HUES6 (cell line): Measurements from ENCODE around the gene CFAP65.

ENCODE experiments used
- H3K27ac ChIP-seq: 2 replicates; pipeline ENCODE4 v1.7.0; 2013; ENCODE audit warnings: low read depth, mild to moderate bottlenecking, low read length, inconsistent platforms
- H3K27me3 ChIP-seq: 2 replicates; pipeline ENCODE4 v1.6.1; 2013; ENCODE audit warnings: low read length; ENCODE audit not compliant: control insufficient read depth, insufficient read depth
- H3K36me3 ChIP-seq: 2 replicates; pipeline ENCODE4 v1.6.1; 2013; ENCODE audit warnings: low read length; ENCODE audit not compliant: control insufficient read depth, insufficient read depth
- H3K4me1 ChIP-seq: 2 replicates; pipeline ENCODE4 v1.6.1; 2013; ENCODE audit warnings: low read length; ENCODE audit not compliant: control insufficient read depth, insufficient read depth
- H3K4me3 ChIP-seq: 2 replicates; pipeline ENCODE4 v1.5.1; 2013; ENCODE audit warnings: low read depth, low read length
- H3K9ac ChIP-seq: one replicate; pipeline ENCODE4 v1.6.1; 2013; ENCODE audit warnings: mild to moderate bottlenecking, low read length
- H3K9me3 ChIP-seq: 2 replicates; pipeline ENCODE4 v1.6.1; 2013; ENCODE audit warnings: low read depth, low read length; ENCODE audit not compliant: control insufficient read depth, insufficient read depth

The CFAP65 gene

DNA sequence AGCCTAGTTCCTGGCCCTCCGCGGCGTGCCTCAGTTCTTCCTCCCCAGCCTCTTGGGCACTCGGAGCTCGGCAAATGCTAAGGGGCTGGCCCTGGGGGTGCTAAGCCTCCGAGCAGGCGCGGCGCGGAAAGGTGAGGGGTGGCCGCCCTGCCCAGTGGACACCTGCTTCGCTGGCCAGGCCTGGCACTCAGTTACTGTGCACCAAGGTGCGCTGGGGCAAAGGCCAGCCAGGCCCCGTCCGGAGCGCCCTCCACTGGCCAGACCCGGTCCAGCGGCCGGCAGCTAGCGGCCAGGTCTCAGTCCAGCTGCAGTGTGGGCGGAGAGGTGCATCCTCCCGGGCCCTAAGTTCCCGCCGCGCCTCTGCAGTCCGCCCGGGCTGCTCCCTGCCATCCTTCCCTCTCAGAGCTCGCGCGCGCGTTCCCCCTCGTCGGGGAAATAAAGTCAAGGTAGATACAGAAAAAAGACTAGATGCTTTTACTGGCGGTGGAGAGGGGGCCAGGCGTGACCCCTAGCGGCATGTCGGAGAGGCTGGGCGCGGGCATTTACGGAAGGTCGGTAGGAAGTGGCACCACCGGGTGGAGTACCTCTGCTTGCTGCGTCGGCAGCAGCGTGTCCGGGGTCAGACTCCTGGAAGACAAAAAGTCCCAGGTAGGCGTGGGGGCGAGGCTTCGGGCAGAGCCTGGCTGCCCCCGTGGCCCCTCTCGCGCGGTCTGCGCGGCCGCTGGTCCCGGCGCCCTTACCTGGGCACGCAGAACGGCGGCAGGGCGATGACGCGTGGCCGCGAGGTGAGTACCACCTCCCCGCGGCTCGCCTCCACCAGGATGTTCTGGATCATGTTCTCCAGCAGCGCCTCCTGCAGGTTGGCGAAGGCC, 38.7 kb downstream of the CFAP65 start:
- H3K27me3 ChIP-seq: peaks cover 97% of the 10 kb centered on the region
- no peak overlapping the region for H3K27ac ChIP-seq
- no peaks in the 10 kb centered on the region for H3K36me3 ChIP-seq
- no peaks in the 10 kb centered on the region for H3K9me3 ChIP-seq
- peak overlapping the region; percentile 62 for H3K4me3 ChIP-seq
- H3K4me1 ChIP-seq: peaks cover 36% of the 10 kb centered on the region
- H3K9ac ChIP-seq: no peak overlapping the region

DNA sequence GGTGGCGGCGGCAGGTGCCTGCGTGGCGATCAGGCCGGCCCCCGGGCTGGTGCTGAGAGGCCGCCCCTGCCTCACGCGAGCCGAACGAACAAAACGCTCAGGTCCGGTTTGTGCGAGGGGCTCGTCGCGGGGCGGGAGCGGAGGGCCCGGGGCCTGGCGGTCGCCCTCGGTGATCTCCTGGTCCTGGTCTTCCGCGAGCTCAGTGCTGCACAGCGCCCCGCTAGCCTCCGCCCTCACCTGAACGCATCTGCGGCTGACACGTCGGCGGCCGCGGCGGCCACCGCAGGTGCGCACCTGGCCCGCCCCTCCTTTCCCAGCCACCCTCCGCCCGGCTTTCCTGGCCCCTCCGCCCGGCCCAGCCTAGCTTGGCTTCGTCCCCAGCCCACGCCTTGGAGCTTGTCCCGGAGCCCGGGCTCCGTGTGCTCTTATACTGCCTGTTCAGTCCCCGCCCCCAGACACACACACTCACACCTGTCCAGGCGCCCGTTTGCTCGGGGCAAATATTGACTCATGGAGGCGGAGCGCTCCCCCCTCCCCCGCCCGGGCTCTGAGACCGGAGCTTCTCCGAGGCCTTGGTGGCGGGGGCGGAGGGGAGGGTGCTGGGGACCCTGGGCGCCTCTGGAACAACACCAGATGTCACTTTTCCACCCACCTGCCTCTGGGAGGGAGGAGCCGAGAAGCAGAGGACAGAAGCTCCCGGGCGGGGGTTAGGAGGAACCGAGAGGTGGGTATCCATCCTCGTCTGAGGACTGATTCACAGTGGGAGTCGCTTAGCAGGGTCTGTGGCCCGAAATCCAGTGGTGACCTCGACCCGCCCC, 39.5 kb downstream of the CFAP65 start:
- Histone ChIP-seq H3K4me3 (peak overlapping the region; percentile 62), H3K27me3 (peaks cover 97% of the 10 kb centered on the region), H3K9me3 (no peaks in the 10 kb centered on the region), H3K36me3 (no peaks in the 10 kb centered on the region), H3K9ac (no peak overlapping the region), H3K27ac (no peak overlapping the region), H3K4me1 (peaks cover 36% of the 10 kb centered on the region)

DNA sequence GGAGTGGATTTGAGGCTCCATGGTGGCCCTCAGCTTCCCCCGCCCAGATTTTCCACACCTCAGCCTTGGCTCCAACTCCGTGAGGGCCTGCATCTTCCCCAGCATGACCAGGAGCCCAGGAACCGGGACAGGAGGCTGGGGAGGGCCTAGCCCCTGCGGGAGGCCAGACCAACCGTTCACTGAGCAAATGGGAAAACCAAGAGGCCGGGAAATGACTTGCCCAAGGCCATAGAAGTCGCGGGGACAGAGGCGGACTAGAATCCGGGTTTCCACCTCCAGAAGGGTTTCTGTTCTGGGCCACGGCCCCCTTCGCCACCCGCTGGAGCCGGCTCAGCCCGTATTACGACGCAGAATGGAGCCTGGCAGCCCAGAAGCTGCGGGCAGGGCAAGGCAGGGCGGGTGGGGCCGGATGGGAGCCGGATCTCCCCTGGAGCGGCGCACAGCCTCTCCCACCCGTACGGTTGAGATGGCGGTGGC, 40.2 kb downstream of the CFAP65 start:
- Histone ChIP-seq H3K9ac (no peak overlapping the region), H3K4me3 (peak overlapping the region; percentile 62), H3K36me3 (no peaks in the 10 kb centered on the region), H3K27me3 (peaks cover 99% of the 10 kb centered on the region), H3K27ac (no peak overlapping the region), H3K9me3 (no peaks in the 10 kb centered on the region), H3K4me1 (peaks cover 41% of the 10 kb centered on the region)

DNA sequence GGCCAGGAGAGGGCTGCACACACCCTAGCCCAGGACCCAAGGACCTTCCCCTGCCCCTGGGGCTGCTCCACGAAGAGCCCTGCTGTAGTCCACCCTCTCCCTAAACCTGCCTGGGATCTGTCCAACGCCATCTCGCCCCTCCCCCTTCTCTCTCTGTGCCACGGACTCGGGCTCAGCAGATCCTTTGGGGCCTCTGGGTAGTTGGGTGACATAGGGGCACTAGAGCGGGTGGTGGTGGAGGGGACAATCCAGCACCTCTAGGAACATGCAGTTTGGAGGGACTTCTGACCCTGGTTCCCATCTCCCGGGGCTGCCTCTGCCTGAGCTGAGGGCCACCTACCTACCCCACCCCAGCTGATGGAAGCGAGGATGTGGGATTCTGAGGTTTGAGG, 40.8 kb downstream of the CFAP65 start:
- no peaks in the 10 kb centered on the region for H3K9me3 ChIP-seq
- peak overlapping the region; percentile 62; the same call in 1 of the 2 replicates for H3K4me3 ChIP-seq
- H3K4me1 ChIP-seq: peaks cover 41% of the 10 kb centered on the region
- peak overlapping the region; percentile 17 for H3K9ac ChIP-seq
- H3K27me3 ChIP-seq: peaks cover 99% of the 10 kb centered on the region
- H3K36me3 ChIP-seq: no peaks in the 10 kb centered on the region
- H3K27ac ChIP-seq: no peak overlapping the region

DNA sequence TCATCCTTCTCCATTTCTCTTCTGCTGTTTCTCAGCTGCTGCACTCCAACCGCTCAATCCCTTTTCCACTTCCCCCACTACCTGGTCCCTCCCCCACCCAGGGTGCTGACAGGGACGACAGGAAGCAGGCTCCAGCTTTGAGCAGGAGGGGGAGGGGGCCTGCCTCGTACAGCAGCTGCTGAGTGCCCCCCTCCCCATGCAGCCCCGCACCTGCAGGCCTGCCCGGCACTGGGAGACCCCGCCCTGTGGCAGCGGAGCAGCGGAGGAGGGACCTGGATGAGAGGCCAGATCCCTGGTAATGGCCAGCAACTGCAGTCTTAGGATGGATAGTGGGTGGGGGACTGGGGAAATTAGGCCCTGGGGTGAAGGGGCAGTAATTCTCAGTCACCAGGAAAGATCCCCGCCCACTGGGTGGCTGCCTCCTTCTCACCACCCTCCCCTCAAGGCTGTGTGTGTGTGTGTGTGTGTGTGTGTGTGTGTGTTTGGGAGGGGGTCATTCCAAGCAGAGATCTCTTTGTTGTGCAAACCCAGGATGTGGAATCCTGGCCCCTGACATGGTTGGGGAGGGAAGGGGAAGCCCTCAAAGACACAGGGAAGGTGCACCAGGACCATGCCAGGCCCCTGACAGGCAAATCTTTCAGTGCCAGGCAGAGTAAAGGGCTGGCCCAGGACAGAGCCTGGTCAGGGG, 41.3 kb downstream of the CFAP65 start:
- Histone ChIP-seq H3K27me3 (peaks cover 99% of the 10 kb centered on the region), H3K9me3 (no peaks in the 10 kb centered on the region), H3K9ac (no peak overlapping the region), H3K27ac (no peak overlapping the region), H3K36me3 (no peaks in the 10 kb centered on the region), H3K4me3 (peak overlapping the region; percentile 43; the same call in 1 of the 2 replicates), H3K4me1 (peaks cover 41% of the 10 kb centered on the region)

GRCh38 chr2:218999021-218999880, 42.1 kb downstream of the CFAP65 start:
- Histone ChIP-seq H3K27ac (no peak overlapping the region), H3K9ac (no peak overlapping the region), H3K9me3 (no peaks in the 10 kb centered on the region), H3K4me1 (peaks cover 42% of the 10 kb centered on the region), H3K4me3 (peak overlapping the region; percentile 43; the same call in 1 of the 2 replicates), H3K36me3 (no peaks in the 10 kb centered on the region), H3K27me3 (peaks cover 100% of the 10 kb centered on the region)

- Histone ChIP-seq H3K4me3 (no peak overlapping the region), H3K9me3 (no peaks in the 10 kb centered on the region), H3K9ac (peak overlapping the region; percentile 16), H3K27ac (no peak overlapping the region), H3K4me1 (peaks cover 49% of the 10 kb centered on the region), H3K36me3 (no peaks in the 10 kb centered on the region), H3K27me3 (peaks cover 100% of the 10 kb centered on the region)
These were observed 42.8 kb downstream of the CFAP65 start for GRCh38 chr2:218998414-218999002.

DNA sequence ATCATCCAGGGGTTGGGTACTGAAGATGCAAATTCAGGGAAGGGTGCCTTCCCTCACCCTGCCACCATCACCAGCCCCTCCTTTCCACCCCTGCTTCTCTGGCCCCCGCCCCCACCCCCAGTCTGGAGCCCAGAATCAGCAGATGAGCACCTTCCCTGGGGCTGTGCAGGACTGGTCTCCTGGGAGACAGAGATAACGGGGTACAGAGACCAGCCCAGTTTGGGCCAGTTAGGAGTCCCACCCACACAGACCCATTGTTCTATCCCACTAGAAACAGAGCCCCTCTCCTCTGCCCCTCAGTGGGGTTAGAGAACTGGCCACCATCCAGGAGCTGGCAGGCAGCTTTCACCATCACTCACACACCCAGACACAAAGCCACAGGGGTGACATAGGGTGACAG, 43.6 kb downstream of the CFAP65 start:
- H3K9me3 ChIP-seq: no peaks in the 10 kb centered on the region
- no peak overlapping the region for H3K4me3 ChIP-seq
- H3K4me1 ChIP-seq: peaks cover 53% of the 10 kb centered on the region
- H3K27me3 ChIP-seq: peaks cover 100% of the 10 kb centered on the region
- H3K9ac ChIP-seq: no peak overlapping the region
- no peak overlapping the region for H3K27ac ChIP-seq
- H3K36me3 ChIP-seq: no peaks in the 10 kb centered on the region

- H3K36me3 ChIP-seq: no peaks in the 10 kb centered on the region
- H3K4me3 ChIP-seq: no peak overlapping the region
- H3K27me3 ChIP-seq: peaks cover 100% of the 10 kb centered on the region
- H3K4me1 ChIP-seq: peaks cover 47% of the 10 kb centered on the region
- H3K9ac ChIP-seq: no peak overlapping the region
- H3K9me3 ChIP-seq: no peaks in the 10 kb centered on the region
- H3K27ac ChIP-seq: no peak overlapping the region
These were observed 44.4 kb downstream of the CFAP65 start for GRCh38 chr2:218996937-218997336.
